ENCODE results near the gene CDK4.

CDK4 gene

DNA sequence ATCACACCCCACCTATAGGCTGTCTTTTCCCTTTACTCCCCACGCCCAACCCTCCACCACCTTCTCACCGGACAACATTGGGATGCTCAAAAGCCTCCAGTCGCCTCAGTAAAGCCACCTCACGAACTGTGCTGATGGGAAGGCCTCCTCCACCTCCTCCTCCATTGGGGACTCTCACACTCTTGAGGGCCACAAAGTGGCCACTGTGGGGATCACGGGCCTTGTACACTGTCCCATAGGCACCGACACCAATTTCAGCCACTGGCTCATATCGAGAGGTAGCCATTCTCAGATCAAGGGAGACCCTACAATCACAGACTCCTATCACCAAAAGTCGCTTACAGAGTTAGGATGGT lies 700 bp downstream of the CDK4 start:
- peak overlapping the region; percentile 81 to 88 for H3K4me3 ChIP-seq (replicated peaks in 1 of 2; ENCODE audit: low read depth in 2 of 2, low read length in 2 of 2)
- TF ChIP-seq, protein P1, sequence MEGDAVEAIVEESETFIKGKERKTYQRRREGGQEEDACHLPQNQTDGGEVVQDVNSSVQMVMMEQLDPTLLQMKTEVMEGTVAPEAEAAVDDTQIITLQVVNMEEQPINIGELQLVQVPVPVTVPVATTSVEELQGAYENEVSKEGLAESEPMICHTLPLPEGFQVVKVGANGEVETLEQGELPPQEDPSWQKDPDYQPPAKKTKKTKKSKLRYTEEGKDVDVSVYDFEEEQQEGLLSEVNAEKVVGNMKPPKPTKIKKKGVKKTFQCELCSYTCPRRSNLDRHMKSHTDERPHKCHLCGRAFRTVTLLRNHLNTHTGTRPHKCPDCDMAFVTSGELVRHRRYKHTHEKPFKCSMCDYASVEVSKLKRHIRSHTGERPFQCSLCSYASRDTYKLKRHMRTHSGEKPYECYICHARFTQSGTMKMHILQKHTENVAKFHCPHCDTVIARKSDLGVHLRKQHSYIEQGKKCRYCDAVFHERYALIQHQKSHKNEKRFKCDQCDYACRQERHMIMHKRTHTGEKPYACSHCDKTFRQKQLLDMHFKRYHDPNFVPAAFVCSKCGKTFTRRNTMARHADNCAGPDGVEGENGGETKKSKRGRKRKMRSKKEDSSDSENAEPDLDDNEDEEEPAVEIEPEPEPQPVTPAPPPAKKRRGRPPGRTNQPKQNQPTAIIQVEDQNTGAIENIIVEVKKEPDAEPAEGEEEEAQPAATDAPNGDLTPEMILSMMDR (IDR thresholded peaks at IDR 0.05; ENCODE audit: low read depth, low read length) = no peak
- no peak for DNase-seq (ENCODE audit: low read depth in 2 of 2)

DNA sequence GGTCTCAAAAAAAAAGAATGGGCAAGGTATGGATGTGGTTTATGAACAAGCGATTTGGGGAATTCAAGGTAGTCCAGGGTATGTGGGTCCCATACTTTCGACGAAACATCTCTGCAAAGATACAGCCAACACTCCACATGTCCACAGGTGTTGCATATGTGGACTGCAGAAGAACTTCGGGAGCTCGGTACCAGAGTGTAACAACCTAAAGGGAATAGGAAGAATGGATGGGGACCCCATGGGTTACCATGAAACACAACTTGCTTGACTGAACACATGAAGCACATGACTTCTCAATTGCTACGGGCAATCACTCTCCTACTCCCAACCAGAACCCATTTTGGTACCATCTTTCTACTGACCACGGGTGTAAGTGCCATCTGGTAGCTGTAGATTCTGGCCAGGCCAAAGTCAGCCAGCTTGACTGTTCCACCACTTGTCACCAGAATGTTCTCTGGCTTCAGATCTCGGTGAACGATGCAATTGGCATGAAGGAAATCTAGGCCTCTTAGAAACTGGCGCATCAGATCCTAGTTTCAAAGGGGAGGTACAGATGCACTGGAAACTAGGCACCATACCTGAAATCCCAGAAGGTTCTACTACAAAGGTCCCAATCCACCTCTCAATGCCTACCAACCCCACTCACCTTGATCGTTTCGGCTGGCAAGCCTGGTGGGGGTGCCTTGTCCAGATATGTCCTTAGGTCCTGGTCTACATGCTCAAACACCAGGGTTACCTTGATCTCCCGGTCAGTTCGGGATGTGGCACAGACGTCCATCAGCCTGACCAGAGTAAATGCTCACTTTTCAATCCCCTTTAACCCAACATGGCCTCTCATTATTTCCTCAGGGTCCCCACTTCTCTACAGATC lies 1.3 kb downstream of the CDK4 start:
- no peak for DNase-seq (ENCODE audit: low read depth in 2 of 2)
- peak overlapping the region; percentile 81 to 88 for H3K4me3 ChIP-seq (replicated peaks in 1 of 2; ENCODE audit: low read depth in 2 of 2, low read length in 2 of 2)
- TF ChIP-seq, protein P1 (IDR thresholded peaks at IDR 0.05; ENCODE audit: low read depth, low read length) = no peak

DNA sequence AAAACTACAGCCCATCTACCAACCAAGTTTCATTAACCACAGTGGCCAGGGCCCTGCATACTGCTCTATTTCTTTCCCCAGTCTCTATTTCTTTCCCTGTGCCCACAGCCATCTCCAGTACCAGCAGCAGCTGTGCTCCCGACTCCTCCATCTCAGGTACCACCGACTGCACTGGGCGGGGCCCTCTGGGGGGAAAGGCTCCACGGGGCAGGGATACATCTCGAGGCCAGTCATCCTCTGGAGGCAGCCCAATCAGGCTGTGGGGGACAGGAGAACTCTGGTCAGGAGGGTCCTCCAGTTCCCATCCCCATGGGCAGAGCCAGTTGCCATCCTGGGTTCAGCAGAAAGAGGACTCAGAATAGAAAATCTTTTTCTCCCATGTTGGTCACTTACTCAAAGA lies 3.0 kb downstream of the CDK4 start:
- H3K4me3 ChIP-seq (replicated peaks in 1 of 2; ENCODE audit: low read depth in 2 of 2, low read length in 2 of 2) = no peak overlapping the region
- DNase-seq (ENCODE audit: low read depth in 2 of 2) = no peak
- TF ChIP-seq, protein P1 (IDR thresholded peaks at IDR 0.05; ENCODE audit: low read depth, low read length) = no peak

DNA sequence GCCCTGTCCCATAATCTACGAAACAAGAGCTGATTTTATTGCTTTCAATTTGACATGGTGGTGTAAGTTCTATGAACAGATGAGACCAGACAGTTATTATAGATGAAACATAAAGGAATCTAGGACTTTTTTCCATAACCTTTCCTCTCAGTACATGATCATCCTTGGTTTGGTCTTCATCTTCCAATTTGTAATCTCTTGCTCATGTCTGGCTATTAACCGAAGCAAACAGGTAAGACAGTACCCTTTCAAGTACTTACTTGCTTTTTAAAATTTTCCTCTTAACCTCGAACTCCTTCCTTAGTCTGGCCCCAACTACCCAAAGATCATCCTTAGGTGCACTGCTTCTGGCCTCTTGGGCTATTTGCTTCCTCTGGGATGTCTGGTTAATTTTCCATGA lies 6.1 kb downstream of the CDK4 start:
- DNase-seq (ENCODE audit: low read depth in 2 of 2) = no peak
- H3K4me3 ChIP-seq (replicated peaks in 1 of 2; ENCODE audit: low read depth in 2 of 2, low read length in 2 of 2) = peak overlapping the region; percentile 85 to 96
- TF ChIP-seq, protein P1 (IDR thresholded peaks at IDR 0.05; ENCODE audit: low read depth, low read length) = no peak

DNA sequence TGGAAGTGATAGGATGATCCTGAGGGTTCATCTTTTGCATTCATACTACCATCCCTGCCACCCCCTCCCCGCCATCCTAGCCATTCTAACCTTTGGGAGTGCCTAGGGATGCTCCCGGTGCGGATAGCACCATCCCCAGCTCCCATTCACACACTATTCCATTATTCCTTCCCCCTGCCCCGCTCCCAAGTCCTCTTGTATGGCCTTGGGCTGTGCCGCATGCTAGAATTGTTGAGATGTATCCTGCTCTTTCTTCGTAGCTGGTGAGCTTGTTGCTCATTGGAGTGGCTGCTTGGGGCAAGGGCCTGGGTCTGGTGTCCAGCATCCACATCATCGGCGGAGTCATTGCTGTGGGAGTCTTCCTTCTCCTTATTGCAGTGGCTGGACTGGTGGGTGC lies 6.6 kb downstream of the CDK4 start:
- DNase-seq (ENCODE audit: low read depth in 2 of 2) = peak in 1 of 2 donors; percentile 29
- TF ChIP-seq, protein P1 (IDR thresholded peaks at IDR 0.05; ENCODE audit: low read depth, low read length) = no peak
- H3K4me3 ChIP-seq (replicated peaks in 1 of 2; ENCODE audit: low read depth in 2 of 2, low read length in 2 of 2) = peak overlapping the region; percentile 85 to 96

DNA sequence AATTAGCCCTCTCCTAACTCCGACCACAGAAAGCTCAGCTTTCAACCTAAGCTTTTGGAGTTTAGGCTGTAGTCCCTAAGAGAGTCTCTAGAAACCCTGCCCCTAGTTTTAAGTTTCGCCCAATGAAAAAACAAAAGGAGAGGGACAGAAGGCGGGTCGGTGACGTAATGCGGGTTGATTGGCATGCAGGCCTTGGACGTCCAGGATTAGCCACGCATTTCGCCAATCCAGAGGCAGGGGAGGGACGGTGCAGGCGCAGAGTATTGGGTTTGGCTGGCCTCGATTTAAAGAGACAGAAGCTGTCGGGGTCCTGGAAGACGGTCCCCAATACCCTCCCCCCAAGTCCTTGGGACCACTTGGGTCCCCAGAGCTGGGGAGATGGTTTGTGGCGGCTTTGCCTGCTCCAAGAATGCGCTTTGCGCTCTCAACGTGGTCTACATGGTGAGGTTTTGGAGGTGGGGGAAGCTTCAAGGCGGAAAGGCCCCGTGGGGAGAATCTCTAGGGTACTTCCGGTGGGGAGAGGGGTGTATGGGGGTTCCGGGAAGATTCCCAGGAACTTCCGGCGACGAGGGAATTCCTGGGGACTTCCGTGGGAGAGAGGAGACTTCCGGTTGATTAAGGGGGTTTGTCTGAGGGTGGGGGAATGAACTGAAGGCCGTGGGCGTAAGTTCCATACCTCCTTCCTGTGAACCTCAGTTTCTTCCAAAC lies 7.2 kb downstream of the CDK4 start, which contains the start of gene TSPAN31:
Gene TSPAN31 (plus strand): TSS at position 263 of the 708 bp plus-strand sequence. CDS start 116 bp downstream, at position 379.
- TF ChIP-seq, protein P1 (IDR thresholded peaks at IDR 0.05; ENCODE audit: low read depth, low read length) = no peak
- peak; percentile 99 for DNase-seq (ENCODE audit: low read depth in 2 of 2)
- H3K4me3 ChIP-seq (replicated peaks in 1 of 2; ENCODE audit: low read depth in 2 of 2, low read length in 2 of 2) = peak within 1 kb of the TSS; percentile 85 to 96
